Testis (tissue), 2 donors: ENCODE results near the gene C16orf92.

Experiments
- CTCF ChIP-seq, 3 experiments: fragments of 450-650 bp in 2 of 3; fragments of 200-600 bp in 1 of 3; sonication (generic) in 1 of 3; IDR thresholded peaks; one replicate each; pipeline ENCODE4 v1.5.1; 2016 to 2019; ENCODE audit warnings: antibody characterized with exemption in 3 of 3, mild to moderate bottlenecking in 2 of 3, moderate library complexity in 1 of 3
- POLR2A ChIP-seq: fragments of 450-650 bp; IDR thresholded peaks from one replicate; pipeline ENCODE4 v1.6.1; 2017; ENCODE audit warnings: antibody characterized with exemption, mild to moderate bottlenecking, moderate library complexity

GRCh38 chr16:30004811-30005242 lies 18.2 kb upstream of the C16orf92 start:
- TF ChIP-seq CTCF (IDR thresholded peaks at IDR 0.05) (no peak), POLR2A (no peak)
